ENCODE results near the gene PLVAP.

GRCh38 chr19:17306285-17306714, 70.8 kb downstream of the PLVAP start:
- TF ChIP-seq GATA3 (IDR thresholded peaks at IDR 0.05; ENCODE audit: low read depth, low read length): no peak
- TF ChIP-seq GATA2 (IDR thresholded peaks at IDR 0.05; ENCODE audit: low read depth, low read length): no peak
